GM18508 (cell line): ENCODE data around the gene SMG6.
"Not testable (repeated sequence)": the region's sequence is repeated elsewhere in the genome, so short reads cannot be mapped to it uniquely, and the experiment has no call there.

ENCODE experiments used
- ATAC-seq: cut with Tn5 transposase; IDR thresholded peaks from one replicate; pipeline ENCODE4 v1.9.1; 2021; ENCODE audit warnings: moderate number of reproducible peaks; ENCODE audit not compliant: insufficient read depth, unreplicated experiment

SMG6 gene

GRCh38 chr17:2265166-2265565, 38.4 kb downstream of the SMG6 start:
- ATAC-seq = not testable (repeated sequence)

- no peak for ATAC-seq
Measured at GRCh38 chr17:2264067-2264860, 39.3 kb downstream of the SMG6 start.

- no peak for ATAC-seq
Measured at GRCh38 chr17:2263183-2264066, 40.2 kb downstream of the SMG6 start.

GRCh38 chr17:2262135-2262587, 41.4 kb downstream of the SMG6 start:
- ATAC-seq = no peak

- ATAC-seq = no peak
Measured at GRCh38 chr17:2259769-2260536, 43.6 kb downstream of the SMG6 start.

GRCh38 chr17:2258830-2259229, 44.8 kb downstream of the SMG6 start:
- ATAC-seq = not testable (repeated sequence)

- ATAC-seq = no peak
Measured at GRCh38 chr17:2253768-2254406, 49.7 kb downstream of the SMG6 start.

GRCh38 chr17:2253362-2253761, 50.2 kb downstream of the SMG6 start:
- no peak for ATAC-seq

- ATAC-seq = no peak
Measured at GRCh38 chr17:2251098-2251497, 52.5 kb downstream of the SMG6 start.

GRCh38 chr17:2250140-2251095, 53.2 kb downstream of the SMG6 start:
- no peak for ATAC-seq

- ATAC-seq = no peak
Measured at GRCh38 chr17:2247005-2247404, 56.6 kb downstream of the SMG6 start.

- no peak for ATAC-seq
Measured at GRCh38 chr17:2244545-2245525, 58.8 kb downstream of the SMG6 start.

- ATAC-seq = no peak
Measured at GRCh38 chr17:2243953-2244352, 59.6 kb downstream of the SMG6 start.

GRCh38 chr17:2241823-2242222, 61.8 kb downstream of the SMG6 start:
- no peak for ATAC-seq

GRCh38 chr17:2240541-2240940, 63.0 kb downstream of the SMG6 start:
- no peak for ATAC-seq

GRCh38 chr17:2239882-2240430, 63.6 kb downstream of the SMG6 start:
- ATAC-seq = no peak

- no peak for ATAC-seq
Measured at GRCh38 chr17:2239170-2239551, 64.4 kb downstream of the SMG6 start.
